ENCODE results near the gene PCYOX1L. TPM values are rescaled to one million over a fixed set of nuclear protein-coding genes. Genes with fewer than 3 reads are reported as not detected.
"Not testable (repeated sequence)": the region's sequence is repeated elsewhere in the genome, so short reads cannot be mapped to it uniquely, and the experiment has no call there.

The PCYOX1L gene
- polyA plus RNA-seq, 3 donors, result 16.7 to 18.8 (median 18.8) TPM

GRCh38 chr5:149397530-149397929 is 39.7 kb downstream of the PCYOX1L start:
- no peak for DNase-seq (ENCODE audit: extremely low read depth in 1 of 11, low read depth in 9 of 11, low spot score in 4 of 11)

DNA sequence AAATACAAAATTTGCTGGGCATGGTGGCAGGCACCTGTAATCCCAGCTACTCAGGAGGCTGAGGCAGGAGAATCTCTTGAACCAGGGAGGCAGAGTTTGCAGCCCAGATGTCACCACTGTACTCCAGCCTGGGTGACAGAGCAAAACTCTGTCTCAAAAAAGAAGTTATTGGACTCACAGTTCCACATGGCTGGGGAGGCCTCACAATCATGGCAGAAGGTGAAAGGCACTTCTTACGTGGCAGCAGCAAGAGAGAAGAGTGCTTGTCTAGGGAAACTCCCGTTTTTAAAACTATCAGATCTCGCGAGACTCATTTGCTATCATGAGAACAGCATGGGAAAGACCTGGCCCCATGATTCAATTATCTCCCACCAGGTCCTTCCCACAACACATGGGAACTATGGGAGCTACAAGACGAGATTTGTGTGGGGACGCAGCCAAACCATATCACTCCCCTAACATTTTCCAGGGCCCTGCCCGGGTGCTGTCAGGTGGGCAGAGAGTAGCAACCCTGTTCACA is 41.0 kb downstream of the PCYOX1L start:
- not testable (repeated sequence) for DNase-seq (ENCODE audit: extremely low read depth in 1 of 11, low read depth in 9 of 11, low spot score in 4 of 11)

GRCh38 chr5:149399775-149400174 is 41.9 kb downstream of the PCYOX1L start:
- no peak for DNase-seq (ENCODE audit: extremely low read depth in 1 of 11, low read depth in 9 of 11, low spot score in 4 of 11)

- peak in 1 of 11 donors; percentile 67 for DNase-seq (ENCODE audit: extremely low read depth in 1 of 11, low read depth in 9 of 11, low spot score in 4 of 11)
These were observed 42.5 kb downstream of the PCYOX1L start for GRCh38 chr5:149400304-149400703.

GRCh38 chr5:149401051-149401450 is 43.2 kb downstream of the PCYOX1L start:
- DNase-seq (ENCODE audit: extremely low read depth in 1 of 11, low read depth in 9 of 11, low spot score in 4 of 11), result no peak

DNA sequence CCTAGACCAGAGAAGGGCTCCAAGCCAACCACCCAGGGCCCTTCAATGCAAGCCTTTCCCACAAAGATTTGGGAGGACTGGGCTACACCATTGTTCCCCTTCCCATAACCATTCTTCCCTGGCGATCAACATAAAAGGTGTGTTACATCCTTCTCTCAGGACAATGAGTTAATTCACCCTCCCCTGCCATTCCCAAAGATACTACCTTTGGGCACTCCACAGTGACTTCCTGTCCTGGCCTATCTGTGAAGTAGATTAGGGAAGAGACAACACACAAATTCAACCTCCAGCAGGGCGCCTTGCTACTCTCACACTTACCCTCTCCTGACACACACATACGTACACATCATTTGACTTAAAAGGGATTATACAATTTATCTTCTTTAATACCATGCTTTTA is 44.4 kb downstream of the PCYOX1L start:
- DNase-seq (ENCODE audit: extremely low read depth in 1 of 11, low read depth in 9 of 11, low spot score in 4 of 11), result no peak

DNA sequence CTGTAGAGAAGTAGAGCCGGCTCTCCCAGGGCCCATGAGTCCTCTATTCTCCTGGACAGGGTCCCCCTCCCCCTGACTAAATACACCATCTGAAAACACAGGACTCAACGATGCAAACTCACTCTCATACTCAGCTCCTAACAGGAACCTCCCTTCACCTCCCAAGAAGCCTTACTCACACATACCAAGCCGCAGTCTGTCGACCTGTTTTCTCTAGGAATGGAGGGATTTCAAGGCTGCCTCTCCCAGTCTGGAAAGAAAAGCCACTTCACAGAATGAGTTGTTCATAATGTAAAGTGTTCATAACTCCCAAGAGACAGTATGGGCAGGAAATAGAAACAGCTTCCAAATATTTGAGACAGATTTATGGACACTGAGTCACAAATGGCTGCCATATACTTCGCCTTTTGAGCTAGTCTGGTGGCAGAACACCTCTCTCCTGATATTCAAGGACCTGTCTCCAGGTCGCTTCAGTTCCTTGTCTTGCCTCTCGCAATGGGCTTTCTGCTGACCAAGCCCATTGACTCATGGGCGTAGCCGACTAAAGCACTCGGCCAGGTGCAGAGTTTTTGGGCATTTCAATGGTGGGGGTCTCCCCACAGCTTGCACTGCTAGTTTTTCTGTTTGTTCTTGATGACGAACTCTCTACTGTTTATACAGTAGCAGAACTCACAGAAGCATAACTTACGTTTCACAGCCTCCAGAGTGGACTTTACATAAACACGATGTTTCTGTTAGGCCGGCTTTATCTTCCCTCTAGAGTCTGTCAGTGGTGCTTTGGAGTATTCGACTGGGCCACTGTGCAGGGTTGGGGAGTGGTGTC is 46.3 kb downstream of the PCYOX1L start:
- DNase-seq (ENCODE audit: extremely low read depth in 1 of 11, low read depth in 9 of 11, low spot score in 4 of 11), result no peak

- DNase-seq (ENCODE audit: extremely low read depth in 1 of 11, low read depth in 9 of 11, low spot score in 4 of 11), result no peak
These were observed 47.1 kb downstream of the PCYOX1L start for GRCh38 chr5:149404746-149405549.

- no peak for DNase-seq (ENCODE audit: extremely low read depth in 1 of 11, low read depth in 9 of 11, low spot score in 4 of 11)
These were observed 47.8 kb downstream of the PCYOX1L start for GRCh38 chr5:149405550-149406202.

DNA sequence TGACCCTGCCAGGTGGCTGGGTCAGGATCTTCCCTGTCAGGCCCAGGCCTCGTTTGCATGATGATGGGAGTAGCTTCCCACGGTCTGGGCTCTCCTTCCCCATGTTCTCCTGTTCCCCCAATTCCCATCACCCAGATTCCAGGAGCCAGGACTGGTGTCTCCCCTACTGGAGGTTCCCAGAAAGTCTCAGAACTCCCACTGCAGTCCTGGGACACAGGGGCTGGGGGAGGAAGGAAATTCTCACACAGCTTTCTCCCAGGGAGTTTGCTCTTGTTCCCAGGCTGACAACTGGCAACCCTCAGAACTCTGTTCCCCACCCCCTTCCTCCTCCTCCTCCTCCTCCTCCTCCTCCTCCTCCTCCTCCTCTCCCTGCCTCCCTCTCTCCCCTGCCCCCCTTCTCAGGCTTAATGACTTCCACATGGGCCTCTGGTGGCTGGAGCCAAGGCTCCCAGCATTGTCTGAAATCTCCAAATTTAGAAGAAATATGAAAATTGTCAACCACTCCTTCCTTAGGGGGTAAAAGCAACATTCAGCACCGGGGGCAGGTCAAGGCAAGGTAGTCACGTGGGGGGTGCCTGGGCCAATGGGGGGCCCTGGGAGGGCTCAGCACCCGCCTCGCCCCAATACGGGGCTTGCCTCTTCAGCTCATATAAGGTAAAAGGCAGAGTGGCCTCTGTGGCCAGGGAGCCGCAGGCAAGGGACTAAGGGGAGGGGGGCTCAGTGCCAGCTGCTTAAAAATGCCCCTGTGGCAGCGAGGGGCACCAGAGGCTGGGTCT is 48.5 kb downstream of the PCYOX1L start:
- DNase-seq (ENCODE audit: extremely low read depth in 1 of 11, low read depth in 9 of 11, low spot score in 4 of 11), result peak in 4 of 11 donors; percentile 66 to 72 (median 70)

DNA sequence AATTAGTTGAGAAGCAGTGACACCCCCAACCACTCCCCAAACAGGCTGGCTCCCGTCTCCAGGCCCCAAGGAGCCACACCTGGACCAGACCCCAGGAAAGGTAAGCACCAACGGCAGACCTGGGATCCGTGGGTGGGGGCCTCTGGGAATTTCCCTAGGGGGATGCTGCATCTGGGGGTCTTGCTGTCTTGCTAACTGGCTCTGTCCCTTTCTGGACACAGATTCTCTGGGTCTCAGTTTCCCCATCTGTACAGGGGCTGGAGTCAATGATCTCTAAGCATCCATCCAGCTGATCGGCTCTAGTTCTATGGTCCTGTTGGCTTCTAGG is 49.1 kb downstream of the PCYOX1L start:
- no peak for DNase-seq (ENCODE audit: extremely low read depth in 1 of 11, low read depth in 9 of 11, low spot score in 4 of 11)

- DNase-seq (ENCODE audit: extremely low read depth in 1 of 11, low read depth in 9 of 11, low spot score in 4 of 11), result no peak
These were observed 49.7 kb downstream of the PCYOX1L start for GRCh38 chr5:149407323-149408251.

DNA sequence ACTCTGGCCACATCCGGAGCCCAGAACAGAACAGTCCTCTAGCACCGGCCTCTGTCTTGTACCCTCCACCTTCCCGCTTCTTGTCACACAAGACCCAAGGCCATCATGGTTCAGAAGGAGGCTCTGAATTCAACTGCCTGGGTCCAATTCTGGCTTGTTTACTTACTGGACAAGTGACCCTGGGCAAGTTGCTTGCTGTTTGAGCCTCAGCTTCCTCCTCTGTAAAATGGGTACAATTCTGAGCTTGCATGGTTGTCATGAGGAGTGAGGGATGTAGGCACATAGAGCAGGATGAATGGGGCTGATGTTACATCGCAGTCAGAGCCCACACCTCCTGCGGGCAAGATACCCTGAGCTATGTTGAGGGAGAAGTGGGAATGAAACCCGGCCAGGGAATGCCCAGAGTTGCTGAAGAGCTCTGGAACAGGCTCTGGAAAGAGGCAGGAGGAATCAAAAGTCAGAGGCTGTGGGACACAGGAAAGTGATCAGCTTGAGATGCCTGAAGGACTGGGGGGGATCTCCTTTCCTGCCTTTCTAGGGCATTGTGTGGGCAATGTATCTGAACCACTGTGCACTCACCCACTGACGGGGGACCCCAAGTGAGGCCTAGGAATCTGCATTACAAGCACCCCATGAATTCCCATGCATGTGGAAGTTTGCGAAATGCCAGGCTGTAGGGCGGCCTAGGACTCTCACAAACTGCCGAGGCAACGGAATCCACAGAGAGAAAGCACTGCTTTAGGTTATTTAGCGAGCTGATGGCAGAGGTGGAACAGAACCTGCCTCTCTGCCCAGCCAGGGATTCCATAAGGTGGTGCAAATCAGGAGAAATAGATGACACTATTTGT is 50.6 kb downstream of the PCYOX1L start:
- DNase-seq (ENCODE audit: extremely low read depth in 1 of 11, low read depth in 9 of 11, low spot score in 4 of 11), result no peak

DNA sequence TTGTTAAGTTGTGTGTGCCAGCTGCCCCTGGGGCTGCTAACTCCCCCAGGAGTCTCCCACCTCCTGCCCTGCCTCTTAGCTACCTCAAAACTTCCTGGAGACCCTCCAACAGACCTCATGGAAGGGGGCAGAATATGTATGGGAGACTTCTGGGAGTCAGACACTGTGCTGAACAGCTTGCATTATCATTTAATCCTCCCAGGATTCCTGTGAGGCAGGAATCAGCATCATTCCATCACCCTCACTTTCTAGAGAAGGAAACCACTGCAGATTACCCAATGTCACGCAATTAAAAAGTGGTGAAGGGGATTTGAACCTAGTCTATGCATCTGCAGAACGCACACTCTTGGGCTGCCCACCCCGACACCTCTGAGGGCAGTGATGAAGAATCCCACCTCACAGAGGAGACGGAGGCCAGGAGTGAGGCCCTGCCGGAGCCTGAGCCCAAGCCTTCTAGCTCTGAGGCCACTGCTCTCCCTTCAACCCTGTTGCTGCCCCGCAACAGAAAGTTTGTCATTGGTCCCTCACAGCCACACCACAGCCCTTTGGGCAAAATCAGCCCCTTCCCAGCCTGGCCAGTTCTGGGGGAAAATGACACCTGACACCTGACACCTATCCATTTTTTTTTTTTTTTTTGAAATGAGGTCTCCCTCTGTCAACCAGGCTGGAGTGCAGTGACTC is 51.6 kb downstream of the PCYOX1L start:
- no peak for DNase-seq (ENCODE audit: extremely low read depth in 1 of 11, low read depth in 9 of 11, low spot score in 4 of 11)

GRCh38 chr5:149410071-149410470 is 52.2 kb downstream of the PCYOX1L start:
- DNase-seq (ENCODE audit: extremely low read depth in 1 of 11, low read depth in 9 of 11, low spot score in 4 of 11), result no peak

DNA sequence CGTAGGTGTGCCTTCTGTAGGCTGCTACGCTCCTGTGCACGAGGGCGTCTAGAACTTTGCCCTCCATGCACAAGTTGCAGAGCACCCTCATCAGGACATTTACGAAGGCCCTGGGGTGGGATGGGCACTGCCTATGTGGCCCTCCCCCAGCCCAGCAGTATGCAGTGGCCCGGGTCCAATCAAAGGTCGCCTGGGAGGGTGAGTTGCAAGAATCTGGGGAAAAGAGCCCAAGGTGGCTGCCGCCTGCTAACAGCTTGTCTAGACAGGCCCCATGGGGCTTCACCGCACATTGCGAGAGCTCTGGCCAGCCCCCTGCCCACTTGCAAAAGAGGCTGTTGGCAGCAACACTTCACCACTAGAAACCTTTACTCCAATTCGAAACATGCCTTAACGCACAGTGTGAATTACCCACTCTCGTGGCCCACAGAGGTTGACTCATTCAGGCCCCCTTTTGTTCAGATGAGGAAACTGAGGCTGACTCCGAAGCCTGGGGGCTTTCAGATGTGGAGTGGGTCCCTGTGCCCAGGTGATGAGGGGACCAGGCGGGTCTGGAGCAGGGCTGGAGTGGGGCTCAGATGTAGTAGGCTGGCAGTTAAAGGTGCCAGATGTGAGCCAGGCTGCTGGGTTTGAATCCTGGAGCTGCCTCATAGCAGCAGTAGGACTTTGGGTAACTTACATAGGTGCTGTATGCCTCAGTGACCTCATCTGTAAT is 53.0 kb downstream of the PCYOX1L start:
- no peak for DNase-seq (ENCODE audit: extremely low read depth in 1 of 11, low read depth in 9 of 11, low spot score in 4 of 11)
